Activated T-helper 17 cell treated with anti-CD3 and anti-CD28 coated beads, Interleukin-2, amount 50 U/mL, for 72 hours (primary cell): Measurements from ENCODE around the gene SLC5A4. TPM values are rescaled to one million over a fixed set of nuclear protein-coding genes. Genes with fewer than 3 reads are reported as not detected.

Experiments used
- ATAC-seq: fragments of 150-1000 bp; cut with Tn5 transposase; replicated peaks from 2 replicates; pipeline ENCODE4 v1.10.0; 2021; ENCODE audit warnings: mild to moderate bottlenecking, moderate library complexity
- H3K27ac Mint-ChIP-seq: one replicate; pipeline ENCODE4 v1.8.0; 2022; ENCODE audit warnings: mixed read lengths
- H3K27me3 Mint-ChIP-seq: one replicate; pipeline ENCODE4 v1.8.0; 2022; ENCODE audit warnings: mixed read lengths
- H3K36me3 Mint-ChIP-seq: one replicate; pipeline ENCODE4 v1.8.0; 2022; ENCODE audit warnings: low read depth, mild to moderate bottlenecking, mixed read lengths
- H3K4me1 Mint-ChIP-seq: one replicate; pipeline ENCODE4 v1.8.0; 2022; ENCODE audit warnings: mixed read lengths
- H3K4me3 Mint-ChIP-seq: one replicate; pipeline ENCODE4 v1.8.0; 2022; ENCODE audit warnings: mild to moderate bottlenecking, mixed read lengths
- H3K9me3 Mint-ChIP-seq: one replicate; pipeline ENCODE4 v1.8.0; 2022; ENCODE audit warnings: mixed read lengths
- total RNA-seq, 2 donors: library from RNA; stranded (reverse); gene quantifications; one replicate each; pipeline ENCODE4 v1.2.3, GENCODE V29; 2022

The SLC5A4 gene
- total RNA-seq, 2 donors from 2014 or later = not detected

DNA sequence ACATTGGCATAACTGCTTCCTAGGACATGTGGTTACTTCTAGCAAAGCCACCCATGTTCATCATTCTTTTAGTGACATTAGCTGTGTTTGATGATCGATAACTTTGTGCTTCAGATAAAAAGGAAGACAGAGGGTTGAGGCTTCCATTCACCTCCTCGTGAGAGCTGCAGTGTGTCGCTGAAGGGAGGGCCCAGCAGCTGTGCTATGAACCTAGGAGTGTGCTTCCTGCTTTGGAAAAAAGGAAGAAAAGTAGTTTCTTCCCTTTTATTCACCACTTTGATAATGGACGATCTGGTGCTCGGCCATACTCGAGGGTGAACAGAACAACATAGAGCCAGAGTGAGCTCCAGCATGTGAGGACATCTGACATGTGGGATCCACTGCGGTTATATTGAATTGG, 44.1 kb downstream of the SLC5A4 start:
- Mint-ChIP-seq H3K27me3 (peaks cover 11% of the 10 kb centered on the region), H3K36me3 (no peaks in the 10 kb centered on the region), H3K4me3 (no peak overlapping the region), H3K27ac (no peak overlapping the region), H3K4me1 (peaks cover 5% of the 10 kb centered on the region), H3K9me3 (no peaks in the 10 kb centered on the region)
- no peak for ATAC-seq

DNA sequence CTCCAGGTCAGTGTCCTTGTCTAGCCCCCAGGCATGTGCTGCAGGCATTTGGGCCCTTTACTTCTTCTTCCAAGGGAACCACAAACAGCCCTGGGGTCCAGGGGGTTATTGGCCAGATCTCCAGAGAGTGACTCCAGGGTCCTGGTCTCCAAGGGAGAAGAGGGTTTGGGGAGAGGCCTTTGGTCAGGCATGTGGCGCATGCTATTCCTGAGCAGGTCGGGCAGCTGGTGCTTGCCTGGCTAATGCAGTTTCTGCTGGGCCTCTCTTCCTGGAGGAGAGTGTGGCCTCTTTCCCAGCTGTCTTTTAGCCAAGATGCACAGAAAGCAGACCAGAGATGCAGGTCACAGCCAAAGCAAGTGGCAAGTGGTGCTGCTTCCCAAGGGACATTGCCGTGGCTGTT, 46.5 kb downstream of the SLC5A4 start:
- Mint-ChIP-seq H3K4me3 (no peak overlapping the region), H3K36me3 (no peaks in the 10 kb centered on the region), H3K27ac (no peak overlapping the region), H3K4me1 (peaks cover 11% of the 10 kb centered on the region), H3K9me3 (no peaks in the 10 kb centered on the region), H3K27me3 (peaks cover 3% of the 10 kb centered on the region)
- no peak for ATAC-seq

DNA sequence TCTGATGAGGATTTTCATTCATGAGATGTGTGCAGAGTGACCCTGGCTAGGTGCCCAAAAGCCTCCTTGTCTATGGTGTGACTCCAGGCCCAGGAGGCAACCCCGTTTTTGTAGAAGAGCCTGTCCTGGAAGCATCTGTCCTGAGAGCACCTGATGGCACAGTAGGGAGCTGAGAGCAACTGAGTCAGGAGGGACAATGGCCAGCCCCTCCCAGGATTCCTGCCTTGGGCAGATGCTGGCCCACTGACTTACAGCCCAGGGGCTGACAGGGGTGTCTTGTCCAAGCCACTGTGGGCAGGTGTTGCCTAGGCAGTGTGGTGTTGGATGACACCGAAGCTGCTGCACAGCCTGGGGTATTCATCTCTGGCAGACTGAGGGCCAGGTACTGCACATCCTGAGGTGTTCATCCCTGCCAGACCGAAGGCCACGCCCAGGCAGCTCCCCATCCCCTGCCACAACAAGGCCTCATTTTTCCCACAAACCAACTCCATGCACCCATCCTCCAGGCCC, 47.1 kb downstream of the SLC5A4 start:
- no peak for ATAC-seq
- no peak overlapping the region for H3K4me3 Mint-ChIP-seq

DNA sequence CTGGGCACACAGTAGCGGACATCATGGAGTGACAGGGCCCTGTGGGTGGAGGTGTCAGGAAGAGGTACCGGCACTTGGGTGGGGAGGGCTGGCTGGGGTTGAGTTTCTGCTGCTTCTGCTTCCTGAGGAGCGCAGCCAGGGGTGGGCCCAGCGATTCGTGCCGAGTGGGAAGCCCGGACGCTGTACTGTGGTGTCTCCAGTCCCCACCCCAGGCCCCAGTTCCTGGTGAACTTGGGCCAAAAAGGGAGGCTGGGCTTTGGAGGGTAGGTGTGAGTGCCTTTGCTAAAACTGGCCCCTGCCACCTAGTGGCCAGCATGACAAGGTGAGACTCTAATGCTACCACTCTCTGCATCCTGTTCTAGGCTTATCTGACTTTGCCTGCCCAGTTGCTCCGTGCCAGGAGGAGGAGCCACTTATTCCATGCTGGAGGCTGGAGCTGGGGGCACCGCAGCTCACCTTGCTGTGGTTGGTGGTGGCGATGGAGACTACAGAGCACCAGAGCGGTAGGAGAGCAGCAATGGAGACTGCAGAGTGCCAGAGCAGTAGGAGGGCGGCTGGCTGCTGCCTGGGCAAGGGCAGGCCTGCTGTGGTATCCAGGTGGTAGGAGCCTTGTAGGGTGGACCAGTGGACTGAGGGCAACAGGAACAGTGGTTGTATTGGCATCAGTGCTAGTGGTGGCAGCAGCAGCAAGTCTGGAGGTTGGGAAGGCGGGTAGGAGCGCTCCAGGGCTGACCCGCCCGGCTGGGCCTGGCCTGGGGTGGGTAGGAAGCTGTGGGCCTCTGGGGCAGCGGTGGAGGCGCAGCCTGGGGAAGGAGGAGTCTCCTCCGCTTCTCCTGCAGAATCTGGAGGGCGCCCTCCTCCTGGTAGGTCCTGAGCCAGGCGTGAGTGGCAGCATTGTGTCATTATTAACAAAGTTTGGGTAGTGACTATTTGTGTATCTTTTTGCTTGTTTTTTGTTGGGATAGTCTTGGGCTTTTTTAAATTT, 48.1 kb downstream of the SLC5A4 start:
- H3K27me3 Mint-ChIP-seq = no peaks in the 10 kb centered on the region
- peaks cover 14% of the 10 kb centered on the region for H3K4me1 Mint-ChIP-seq
- H3K36me3 Mint-ChIP-seq = no peaks in the 10 kb centered on the region
- H3K27ac Mint-ChIP-seq = no peak overlapping the region
- peak overlapping the region; percentile 29 for H3K4me3 Mint-ChIP-seq
- H3K9me3 Mint-ChIP-seq = no peaks in the 10 kb centered on the region
- ATAC-seq = peak; percentile 34

More for the DNA sequence above, 47.1 kb downstream of the SLC5A4 start:
- no peaks in the 10 kb centered on the region for H3K9me3 Mint-ChIP-seq
- H3K27me3 Mint-ChIP-seq = peaks cover 2% of the 10 kb centered on the region
- H3K27ac Mint-ChIP-seq = no peak overlapping the region
- H3K4me1 Mint-ChIP-seq = peaks cover 11% of the 10 kb centered on the region
- H3K36me3 Mint-ChIP-seq = no peaks in the 10 kb centered on the region

DNA sequence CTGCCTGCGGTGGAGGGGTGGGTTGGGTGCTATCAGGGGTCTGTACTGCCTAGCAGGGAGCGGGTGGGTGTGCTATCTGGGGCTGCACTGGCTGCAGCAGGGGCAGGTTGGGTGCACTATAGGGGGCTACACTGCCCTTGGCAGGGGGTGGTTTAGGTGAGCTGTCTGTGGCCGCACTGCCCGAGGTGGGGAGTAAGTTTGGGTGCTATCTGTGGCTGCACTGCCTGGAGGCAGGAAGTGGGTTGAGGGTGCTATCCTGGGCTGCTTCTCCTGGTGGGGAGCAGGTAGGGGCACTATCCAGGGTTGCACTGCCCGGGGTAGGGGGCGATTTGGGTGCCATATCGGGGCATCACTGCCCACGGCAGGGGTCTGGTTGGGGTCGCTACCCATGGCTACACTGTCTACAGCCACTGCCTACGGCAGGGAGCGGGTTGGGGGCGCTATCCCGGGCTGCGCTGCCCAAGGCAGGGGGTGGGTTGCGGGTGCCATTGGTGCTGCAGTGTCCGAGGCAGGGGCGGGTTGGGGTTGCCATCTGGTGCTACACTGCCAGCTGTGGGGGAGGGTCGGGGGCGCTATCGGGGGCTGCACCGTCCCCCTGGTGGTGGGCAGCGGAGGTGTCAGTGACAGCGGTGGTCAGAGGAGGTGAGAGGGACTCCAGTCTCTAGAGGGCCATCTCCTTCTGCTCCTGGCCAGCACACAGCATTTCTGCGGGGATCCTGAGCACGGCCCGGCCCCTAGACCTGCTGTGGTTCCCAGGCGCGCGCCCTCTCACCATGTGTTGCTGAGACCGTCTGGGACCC, 49.0 kb downstream of the SLC5A4 start:
- H3K27me3 Mint-ChIP-seq = no peaks in the 10 kb centered on the region
- H3K27ac Mint-ChIP-seq = no peak overlapping the region
- H3K36me3 Mint-ChIP-seq = no peaks in the 10 kb centered on the region
- H3K4me3 Mint-ChIP-seq = peak overlapping the region; percentile 79
- no peaks in the 10 kb centered on the region for H3K9me3 Mint-ChIP-seq
- H3K4me1 Mint-ChIP-seq = peaks cover 16% of the 10 kb centered on the region
- no peak for ATAC-seq

DNA sequence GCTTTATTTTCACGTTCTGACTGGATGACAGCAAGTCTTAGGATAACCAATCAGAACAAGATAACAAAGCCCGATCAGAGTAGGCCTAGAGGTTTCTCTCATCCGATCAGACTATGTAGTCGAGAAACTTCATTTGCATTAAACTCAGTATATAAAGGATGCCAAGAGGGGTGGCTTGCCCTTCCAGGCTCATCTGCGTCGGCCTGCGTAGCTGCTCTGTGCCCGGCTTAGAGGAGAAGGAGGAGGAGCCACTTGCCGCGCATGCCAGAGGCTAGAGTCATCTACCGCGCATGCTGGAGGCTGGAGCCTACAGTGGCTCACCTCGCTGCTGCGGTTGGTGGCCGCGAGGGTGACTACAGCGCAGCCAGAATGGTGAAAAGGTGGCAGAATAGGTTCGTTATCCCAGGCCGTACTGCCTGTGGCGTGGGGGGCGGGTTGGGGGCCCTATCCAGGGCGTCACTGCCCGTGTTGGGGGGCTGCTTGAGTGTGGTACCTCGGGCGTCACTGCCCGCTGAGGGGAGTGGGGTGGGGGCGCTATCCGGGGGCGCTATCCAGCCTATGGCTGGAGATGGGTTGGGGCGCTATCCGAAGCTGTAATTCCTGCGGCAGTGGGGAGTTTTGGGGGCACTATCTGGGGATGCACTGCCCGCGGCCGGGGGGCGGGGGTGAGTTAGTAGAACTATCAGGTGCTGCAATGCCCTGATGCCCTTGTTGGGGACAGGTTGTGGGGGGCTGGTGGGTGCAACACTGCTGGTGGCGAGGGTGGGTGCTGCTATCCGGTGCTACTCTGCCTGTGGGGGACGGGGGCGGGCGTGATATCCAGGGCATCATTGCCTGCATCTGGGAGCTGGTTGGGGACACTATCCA, 50.1 kb downstream of the SLC5A4 start, which contains the start of gene RFPL2:
Gene RFPL2 (minus strand): TSS at position 218 of the 867 bp plus-strand sequence. CDS start 2,622 bp downstream, outside the sequence.
- H3K4me1 Mint-ChIP-seq = peaks cover 23% of the 10 kb centered on the region
- H3K4me3 Mint-ChIP-seq = peak within 1 kb of the TSS; percentile 79
- no peak within 1 kb of the TSS for H3K27ac Mint-ChIP-seq
- peak; percentile 82 for ATAC-seq
- H3K9me3 Mint-ChIP-seq = no peaks in the 10 kb centered on the region
- H3K27me3 Mint-ChIP-seq = no peaks in the 10 kb centered on the region
- H3K36me3 Mint-ChIP-seq = no peaks in the 10 kb centered on the region

DNA sequence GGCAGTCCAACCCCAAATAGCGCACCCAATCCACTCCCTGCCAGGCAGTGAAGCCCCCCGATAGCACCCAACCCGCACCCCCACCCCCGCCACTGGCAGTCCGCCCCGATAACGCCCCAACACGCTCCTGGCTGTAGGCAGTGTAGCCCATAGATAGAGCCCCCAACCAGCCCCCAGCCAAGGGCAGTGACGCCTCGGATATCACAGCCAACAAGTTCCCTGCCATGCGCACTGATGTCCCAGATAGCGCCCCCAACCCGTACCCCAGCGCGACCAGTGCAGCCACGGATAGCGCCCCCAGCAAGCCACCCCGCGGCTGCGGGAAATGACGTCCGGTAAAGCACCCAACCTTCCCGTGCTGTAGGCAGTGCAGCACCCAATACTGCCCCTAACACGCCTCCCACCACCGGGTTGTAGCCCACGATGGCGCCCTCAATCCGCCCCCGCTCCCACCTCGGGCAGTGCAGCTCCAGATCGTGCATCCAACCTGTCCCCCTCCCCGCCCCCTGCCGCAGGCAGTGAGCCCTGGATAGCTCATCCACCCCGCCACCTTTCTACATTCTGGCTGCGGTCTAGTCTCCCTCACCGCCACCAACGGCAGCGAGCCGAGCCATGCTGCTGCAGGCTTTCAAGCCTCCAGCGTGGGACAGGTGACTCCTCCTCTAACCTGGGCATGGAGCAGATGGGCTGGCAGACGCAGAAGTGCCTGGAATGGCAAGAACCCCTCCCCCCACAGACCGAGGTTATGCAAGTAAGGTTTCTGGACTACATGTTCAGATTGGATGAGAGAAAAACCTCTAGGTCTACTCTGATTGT, 50.9 kb downstream of the SLC5A4 start:
- H3K36me3 Mint-ChIP-seq = no peaks in the 10 kb centered on the region
- no peak overlapping the region for H3K27ac Mint-ChIP-seq
- no peaks in the 10 kb centered on the region for H3K27me3 Mint-ChIP-seq
- H3K4me3 Mint-ChIP-seq = peak overlapping the region; percentile 79
- peaks cover 23% of the 10 kb centered on the region for H3K4me1 Mint-ChIP-seq
- no peaks in the 10 kb centered on the region for H3K9me3 Mint-ChIP-seq
- ATAC-seq = peak; percentile 46

DNA sequence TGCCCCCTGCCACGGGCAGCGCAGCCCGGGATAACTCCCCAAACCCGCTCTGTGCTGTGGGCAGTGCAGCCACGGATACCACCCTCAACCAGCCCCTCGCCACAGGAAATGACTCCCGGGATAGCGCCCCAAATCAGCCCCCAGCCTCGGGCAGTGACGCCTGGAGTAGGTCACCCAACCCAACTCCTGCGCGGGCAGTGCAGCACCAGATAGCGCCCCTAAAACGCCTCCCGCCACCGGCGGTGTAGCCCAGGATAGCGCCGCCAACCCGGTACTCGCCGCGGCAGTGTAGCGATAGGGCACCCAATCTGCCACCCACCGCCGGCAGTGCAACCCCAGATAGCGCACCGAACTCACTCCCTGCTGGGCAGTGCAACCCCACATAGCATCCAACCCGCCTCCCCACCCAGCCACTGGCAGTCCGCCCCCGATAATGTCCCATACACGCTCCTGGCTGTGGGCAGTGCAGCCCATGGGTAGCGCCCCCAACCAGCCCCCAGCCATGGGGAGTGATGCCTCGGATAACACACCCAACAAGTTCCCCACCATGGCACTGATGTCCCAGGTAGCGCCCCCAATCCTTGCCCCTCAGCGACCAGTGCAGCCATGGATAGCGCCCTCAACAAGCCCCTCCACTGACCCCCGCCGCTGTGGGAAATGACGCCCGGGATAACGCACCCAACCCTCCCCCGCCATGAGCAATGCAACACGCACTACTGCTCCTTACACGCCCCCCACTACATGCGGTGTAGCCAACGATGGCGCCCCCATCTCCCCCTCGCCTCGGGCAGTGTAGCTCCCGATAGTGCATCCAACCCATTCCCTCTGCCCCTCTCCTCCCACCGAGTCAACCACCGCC, 51.7 kb downstream of the SLC5A4 start:
- peaks cover 23% of the 10 kb centered on the region for H3K4me1 Mint-ChIP-seq

DNA sequence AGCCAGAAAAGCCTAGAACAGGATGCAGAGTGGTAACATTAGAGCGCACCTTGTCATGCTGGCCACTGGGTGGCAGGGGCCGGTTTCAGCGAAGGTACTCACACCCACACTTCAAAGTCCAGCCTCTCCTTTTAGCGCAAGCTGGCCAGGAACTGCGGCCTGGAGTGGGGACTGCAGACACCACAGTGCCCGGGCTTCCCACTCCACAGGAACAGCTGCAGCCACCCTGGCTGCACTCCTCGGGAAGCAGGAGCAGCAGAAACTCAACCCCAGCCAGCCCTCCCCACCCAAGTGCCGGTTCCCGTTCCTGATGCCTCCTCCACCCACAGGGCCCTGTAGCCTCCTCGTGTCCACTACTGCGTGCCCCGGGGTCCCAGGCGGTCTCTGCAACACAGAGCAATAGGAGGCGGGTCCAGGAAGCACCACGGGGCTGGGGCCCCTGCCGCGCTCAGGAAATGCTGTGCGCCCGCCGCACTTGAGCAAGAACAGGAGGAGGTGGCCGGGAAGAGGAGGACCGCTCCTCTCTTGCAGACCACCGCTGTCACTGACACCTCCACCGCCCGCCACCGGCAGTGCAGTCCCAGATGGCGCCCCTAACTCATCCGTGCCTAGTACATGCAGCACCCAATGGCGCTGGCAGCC, 52.5 kb downstream of the SLC5A4 start:
- peak; percentile 49 for ATAC-seq
- Mint-ChIP-seq H3K27me3 (no peaks in the 10 kb centered on the region), H3K4me3 (peak overlapping the region; percentile 79), H3K9me3 (no peaks in the 10 kb centered on the region), H3K36me3 (no peaks in the 10 kb centered on the region), H3K27ac (no peak overlapping the region), H3K4me1 (peaks cover 23% of the 10 kb centered on the region)

More for the DNA sequence above, 51.7 kb downstream of the SLC5A4 start:
- H3K27ac Mint-ChIP-seq = no peak overlapping the region
- H3K9me3 Mint-ChIP-seq = no peaks in the 10 kb centered on the region
- no peaks in the 10 kb centered on the region for H3K27me3 Mint-ChIP-seq
- peak overlapping the region; percentile 79 for H3K4me3 Mint-ChIP-seq
- H3K36me3 Mint-ChIP-seq = no peaks in the 10 kb centered on the region
- ATAC-seq = no peak

DNA sequence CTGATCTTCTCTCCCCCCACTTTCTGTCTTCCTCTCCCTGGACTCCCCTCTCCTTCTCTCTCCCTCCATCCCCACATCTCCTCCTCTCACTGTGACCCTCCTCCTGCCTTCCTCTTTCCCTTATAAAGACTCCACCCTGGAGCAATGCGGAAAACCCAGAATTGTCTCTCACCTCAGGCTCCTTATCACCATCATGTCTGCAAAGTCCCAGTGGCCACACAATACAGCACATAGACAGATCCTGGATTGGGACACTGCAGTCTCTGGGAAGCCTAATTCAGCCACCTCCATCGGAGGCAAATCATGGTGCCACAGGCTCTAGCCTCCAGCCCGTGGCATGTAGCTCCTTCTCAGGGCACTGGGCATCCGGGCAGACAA, 53.0 kb downstream of the SLC5A4 start:
- Mint-ChIP-seq H3K4me3 (peak overlapping the region; percentile 79), H3K36me3 (no peaks in the 10 kb centered on the region), H3K27ac (no peak overlapping the region), H3K4me1 (peaks cover 22% of the 10 kb centered on the region), H3K27me3 (no peaks in the 10 kb centered on the region), H3K9me3 (no peaks in the 10 kb centered on the region)
- no peak for ATAC-seq

DNA sequence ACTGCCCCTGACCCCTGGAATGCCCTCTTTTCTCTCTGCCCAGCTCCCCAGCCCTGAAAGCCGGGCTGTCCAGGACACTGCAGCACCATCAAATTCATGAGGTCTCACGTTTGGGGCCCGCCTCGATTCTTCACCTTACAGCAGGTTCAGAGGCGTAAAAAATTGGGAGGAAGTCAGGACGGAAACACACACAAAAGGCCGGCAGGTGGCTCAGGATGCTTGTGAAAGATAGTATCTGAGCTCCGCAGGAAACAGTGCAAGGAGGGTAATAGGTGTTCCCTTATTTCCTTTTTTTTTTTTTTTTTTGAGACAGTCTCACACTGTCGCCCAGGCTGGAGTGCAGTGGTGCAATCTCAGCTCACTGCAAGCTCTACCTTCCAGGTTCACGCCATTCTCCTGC, 54.4 kb downstream of the SLC5A4 start:
- ATAC-seq = no peak
- Mint-ChIP-seq H3K27me3 (no peaks in the 10 kb centered on the region), H3K4me3 (no peak overlapping the region), H3K36me3 (no peaks in the 10 kb centered on the region), H3K9me3 (no peaks in the 10 kb centered on the region), H3K4me1 (peaks cover 18% of the 10 kb centered on the region), H3K27ac (peak overlapping the region; percentile 21)

DNA sequence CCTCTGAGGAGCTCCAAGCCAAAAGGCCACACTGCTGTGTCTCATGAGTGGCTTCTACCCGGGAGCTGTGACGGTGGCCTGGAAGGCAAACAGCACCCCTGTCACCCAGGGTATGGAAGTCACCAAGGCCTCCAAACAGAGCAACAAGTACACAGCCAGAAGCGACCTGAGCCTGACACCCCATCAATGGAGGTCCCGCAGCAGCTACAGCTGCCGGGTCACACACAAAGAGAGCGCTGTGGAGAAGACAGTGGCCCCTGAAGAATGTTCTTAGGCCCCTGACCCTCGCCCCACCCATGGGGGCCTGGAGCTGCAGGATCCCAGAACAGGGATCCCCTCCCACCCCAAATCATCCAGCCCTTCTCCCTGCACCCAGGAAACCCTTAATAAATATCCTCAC, 55.2 kb downstream of the SLC5A4 start:
- no peak for ATAC-seq
- H3K9me3 Mint-ChIP-seq = no peaks in the 10 kb centered on the region
- no peak overlapping the region for H3K27ac Mint-ChIP-seq
- H3K27me3 Mint-ChIP-seq = no peaks in the 10 kb centered on the region
- H3K4me3 Mint-ChIP-seq = no peak overlapping the region
- H3K4me1 Mint-ChIP-seq = peaks cover 18% of the 10 kb centered on the region
- no peaks in the 10 kb centered on the region for H3K36me3 Mint-ChIP-seq
